Heart right ventricle (tissue), 16 donors: ENCODE data around the gene MTARC2. TPM values are rescaled to one million over a fixed set of nuclear protein-coding genes. Genes with fewer than 3 reads are reported as not detected.
A peak's percentile ranks its signal among the peaks of the same experiment; 100 is the strongest.

ENCODE experiments used
- ATAC-seq, 8 donors: fragments of 200-7000 bp; cut with Tn5 transposase; one replicate each; pipeline ENCODE4 v1.9.1; 2020; ENCODE audit warnings: mild to moderate bottlenecking in 8 of 8, moderate library complexity in 8 of 8, moderate number of reproducible peaks in 1 of 8
- DNase-seq, 2 donors: peaks; one replicate each; pipeline ENCODE4 v3.0.0-alpha.2; 2020
- H3K27ac ChIP-seq, 10 donors: fragments of 200-600 bp; sonication (generic) in 2 of 10; one replicate each; pipeline versions ENCODE4 v1.5.0 to v1.8.0; 2020 to 2022; ENCODE audit warnings: mild to moderate bottlenecking in 3 of 10
- H3K27me3 ChIP-seq, 7 donors: fragments of 200-600 bp; one replicate each; pipeline ENCODE4 v1.8.0; 2021 to 2022; ENCODE audit warnings: mild to moderate bottlenecking in 2 of 7
- H3K36me3 ChIP-seq, 9 donors: fragments of 200-600 bp; sonication (generic) in 1 of 9; one replicate each; pipeline versions ENCODE4 v1.5.0 to v1.8.0; 2020 to 2022; ENCODE audit warnings: mild to moderate bottlenecking in 2 of 9
- H3K4me1 ChIP-seq, 9 donors: fragments of 200-600 bp; sonication (generic) in 1 of 9; one replicate each; pipeline versions ENCODE4 v1.5.0 to v1.8.0; 2020 to 2022; ENCODE audit warnings: mild to moderate bottlenecking in 4 of 9
- H3K4me3 ChIP-seq, 10 donors: fragments of 200-600 bp; sonication (generic) in 2 of 10; one replicate each; pipeline versions ENCODE4 v1.5.0 to v1.8.0; 2020 to 2022; ENCODE audit warnings: mild to moderate bottlenecking in 7 of 10, moderate library complexity in 2 of 10
- H3K9me3 ChIP-seq, 11 donors: fragments of 200-600 bp in 10 of 11; sonication (generic) in 2 of 11; one replicate each; pipeline versions ENCODE4 v1.5.0 to v1.8.0; 2013 to 2022; ENCODE audit warnings: mild to moderate bottlenecking in 2 of 11, control low read depth in 1 of 11, moderate library complexity in 1 of 11
- whole genome bisulfite sequencing, 2 donors: extraction: QIAGEN DNeasy Blood & Tissue Kit; methylation state at CpG; one replicate each; pipeline ENCODE4 v1.1.7; 2013; ENCODE audit warnings: inconsistent platforms in 1 of 2; 5-methylcytosine and 5-hydroxymethylcytosine counted together
- intact Hi-C, 10 donors: fragments of 100-400 bp; cut with DNase I; formaldehyde crosslinking; loops; one replicate each; pipeline versions ENCODE4 v1.11.1 to v1.14.2; 2022
- polyA plus RNA-seq, 2 donors: library from polyadenylated mRNA; stranded (reverse); fragments of 200-250 nt; gene quantifications; one replicate each; pipeline ENCODE4 v1.2.3, GENCODE V29; 2013
- total RNA-seq, 10 donors: library from RNA; stranded (reverse); fragmentation: NEBNext Ultra II Directional in 3 of 10; extraction: Animal tissue kit (Norgen Biotek cat#: 25700) in 3 of 10; gene quantifications; one replicate each; pipeline versions ENCODE4 v1.2.1 to v1.2.4, GENCODE V29; 2021 to 2023
- TF ChIP-seq, protein P1 (sequence below), 9 donors: fragments of 200-600 bp; sonication (generic) in 2 of 9; IDR thresholded peaks; one replicate each; pipeline versions ENCODE4 v1.5.0 to v1.8.0; 2021 to 2022; ENCODE audit warnings: antibody characterized with exemption in 9 of 9, mild to moderate bottlenecking in 5 of 9, moderate library complexity in 1 of 9
- donor health status: Arrhythmogenic right ventricular cardiomyopathy.
- donor health status: ischemic (EF 13 %, LVEDD 7.1; RV severe dilation, severe dysfunction).
- donor health status: healthy with polysubstance abuse.
- donor health status: DM: no; HTN: yes; CAD: no.
- donor health status: DM: no; HTN: no; CAD: no.
- donor health status: ischemic (EF 25% LVEDD 6.9; RV normal size, moderate dysfunction).
- donor health status: ischemic (EF 25% LVEDD 5.7; RV mildly dilated, moderate dysfunction).
- donor health status: healthy.
- donor health status: DM: yes; HTN: yes; CAD: no.
- donor health status: Ischemic cardiomyopathy.
- donor health status: ischemic (EF 35%, LVEDD 5.7; RV mildly dilated, moderate dysfunction).
- donor health status: nonischemic (EF 11% LVEDD 7.7; RV severe dilation, severe dysfunction).
- donor health status: DM: yes; HTN: yes; CAD: no.
- donor health status: PGD.
- donor health status: ischemic (EF 29% LVEDD 5.4; RV normal size, mild dysfunction).
- donor health status: nonischemic (EF 23%, LVEDD 6.1; RV moderate dilation, normal function).

Gene MTARC2
- total and polyA plus RNA-seq, 12 donors: 13.0 to 32.3 (median 26.6) TPM

DNA sequence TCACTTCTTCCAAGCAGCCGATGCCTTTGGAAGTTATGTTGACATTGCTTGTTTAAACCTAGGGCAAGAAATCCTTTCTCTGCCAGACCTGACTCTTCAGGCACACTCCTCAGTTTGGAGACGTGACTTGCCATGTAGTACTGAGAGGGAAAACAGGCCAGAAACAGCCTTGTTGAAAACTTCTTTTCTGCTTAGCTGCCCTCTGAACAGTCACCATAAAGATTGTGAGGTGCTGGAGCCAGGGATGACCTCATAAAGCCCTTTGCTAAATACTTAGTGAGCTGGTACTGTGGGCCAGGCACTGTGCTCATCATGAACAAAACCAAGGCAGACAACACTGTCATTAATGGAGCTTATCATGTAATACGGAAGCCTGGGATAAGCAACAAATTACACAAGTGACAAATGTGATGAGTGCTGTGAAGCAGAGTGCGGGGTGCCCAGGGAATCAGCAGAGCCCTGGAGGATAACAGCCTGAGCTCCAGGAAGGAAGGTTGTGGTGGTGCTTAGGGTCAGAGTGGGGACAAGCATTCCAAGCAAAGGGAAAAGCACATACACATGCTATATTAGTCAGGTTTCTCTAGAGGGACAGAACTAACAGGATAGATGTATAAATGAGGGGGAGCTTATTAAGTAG lies 80.9 kb downstream of the MTARC2 start:
- H3K4me1 ChIP-seq: peaks cover 2 to 58% (median 31%) of the 10 kb centered on the region in 9 donors
- intact Hi-C loops: no loop called here
- TF ChIP-seq, protein P1, sequence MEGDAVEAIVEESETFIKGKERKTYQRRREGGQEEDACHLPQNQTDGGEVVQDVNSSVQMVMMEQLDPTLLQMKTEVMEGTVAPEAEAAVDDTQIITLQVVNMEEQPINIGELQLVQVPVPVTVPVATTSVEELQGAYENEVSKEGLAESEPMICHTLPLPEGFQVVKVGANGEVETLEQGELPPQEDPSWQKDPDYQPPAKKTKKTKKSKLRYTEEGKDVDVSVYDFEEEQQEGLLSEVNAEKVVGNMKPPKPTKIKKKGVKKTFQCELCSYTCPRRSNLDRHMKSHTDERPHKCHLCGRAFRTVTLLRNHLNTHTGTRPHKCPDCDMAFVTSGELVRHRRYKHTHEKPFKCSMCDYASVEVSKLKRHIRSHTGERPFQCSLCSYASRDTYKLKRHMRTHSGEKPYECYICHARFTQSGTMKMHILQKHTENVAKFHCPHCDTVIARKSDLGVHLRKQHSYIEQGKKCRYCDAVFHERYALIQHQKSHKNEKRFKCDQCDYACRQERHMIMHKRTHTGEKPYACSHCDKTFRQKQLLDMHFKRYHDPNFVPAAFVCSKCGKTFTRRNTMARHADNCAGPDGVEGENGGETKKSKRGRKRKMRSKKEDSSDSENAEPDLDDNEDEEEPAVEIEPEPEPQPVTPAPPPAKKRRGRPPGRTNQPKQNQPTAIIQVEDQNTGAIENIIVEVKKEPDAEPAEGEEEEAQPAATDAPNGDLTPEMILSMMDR (IDR thresholded peaks at IDR 0.05): no peak
- H3K27me3 ChIP-seq: no peaks in the 10 kb centered on the region
- peak in 5 of 8 donors; percentile 19 to 87 (median 55) for ATAC-seq
- no peak overlapping the region for H3K4me3 ChIP-seq
- no peaks in the 10 kb centered on the region for H3K36me3 ChIP-seq
- DNase-seq: no peak
- 46 to 49% methylated on average over 4 of the region's 4 CpGs for WGBS, 2 donors
- H3K27ac ChIP-seq: no peak overlapping the region
- H3K9me3 ChIP-seq: peaks cover 0 to 4% (median 0%) of the 10 kb centered on the region in 11 donors

DNA sequence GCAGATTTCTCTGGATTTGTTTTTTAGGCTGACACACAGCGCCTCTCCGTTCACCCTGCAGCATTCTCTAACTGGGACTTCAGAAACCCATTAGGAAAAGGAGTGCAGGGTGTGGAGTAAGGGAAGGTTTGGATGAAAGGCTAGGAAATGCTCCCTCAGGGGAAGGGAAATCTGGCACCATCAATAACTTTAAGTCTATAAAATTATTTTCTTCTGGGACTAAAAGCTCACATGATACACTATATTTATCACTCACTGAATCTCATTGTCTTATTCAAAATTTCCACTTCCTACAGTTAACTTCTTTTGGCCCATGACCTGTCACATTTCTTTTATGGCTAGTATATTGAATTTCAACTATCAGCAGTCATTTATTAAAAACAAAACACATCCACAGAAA lies 85.3 kb downstream of the MTARC2 start:
- H3K36me3 ChIP-seq: no peaks in the 10 kb centered on the region
- no peak overlapping the region for H3K4me3 ChIP-seq
- TF ChIP-seq, protein P1 (IDR thresholded peaks at IDR 0.05): no peak
- peaks cover 0 to 4% (median 0%) of the 10 kb centered on the region in 11 donors for H3K9me3 ChIP-seq
- H3K27ac ChIP-seq: no peak overlapping the region
- no peak for DNase-seq
- intact Hi-C loops: no loop called here
- 77 to 91% methylated on average over 2 of the region's 2 CpGs for WGBS, 2 donors
- no peak for ATAC-seq
- no peaks in the 10 kb centered on the region for H3K27me3 ChIP-seq
- H3K4me1 ChIP-seq: peaks cover 0 to 32% (median 14%) of the 10 kb centered on the region in 9 donors

Other genes starting within 250 kb of the MTARC2 start
- gene MARK1, start 220.2 kb upstream of the MTARC2 start, total RNA-seq: 10 to 100 TPM; 11.3 to 19.0 (median 15.5) TPM
- 1 to 10 TPM; 6.9 to 7.2 TPM for gene MARK1, start 220.2 kb upstream of the MTARC2 start, polyA plus RNA-seq
- gene C1orf115, start 58.0 kb upstream of the MTARC2 start, total RNA-seq: 10 to 100 TPM in 7 of 10 donors, 1 to 10 TPM in 3; 6.2 to 24.8 (median 12.5) TPM
- gene C1orf115, start 58.0 kb upstream of the MTARC2 start, polyA plus RNA-seq: 10 to 100 TPM; 13.3 to 20.0 TPM
- 10 to 100 TPM in 4 of 10 donors, 1 to 10 TPM in 6; 4.4 to 24.4 (median 8.4) TPM for gene MTARC1, start 38.6 kb downstream of the MTARC2 start, total RNA-seq
- 10 to 100 TPM in 1 of 2 donors, 1 to 10 TPM in 1; 4.7 to 11.7 TPM for gene MTARC1, start 38.6 kb downstream of the MTARC2 start, polyA plus RNA-seq
- gene HLX, start 131.1 kb downstream of the MTARC2 start, total RNA-seq: 10 to 100 TPM in 2 of 10 donors, 1 to 10 TPM in 8; 4.3 to 13.8 (median 6.7) TPM
- gene HLX, start 131.1 kb downstream of the MTARC2 start, polyA plus RNA-seq: 10 to 100 TPM in 1 of 2 donors, 1 to 10 TPM in 1; 4.8 to 10.1 TPM